HG03354 (cell line): ENCODE measurements around the gene ASB17.
"Not testable (repeated sequence)": the region's sequence is repeated elsewhere in the genome, so short reads cannot be mapped to it uniquely, and the experiment has no call there.

ENCODE experiments used
- ATAC-seq: cut with Tn5 transposase; IDR thresholded peaks from one replicate; pipeline ENCODE4 v1.9.1; 2021; ENCODE audit warnings: mild to moderate bottlenecking; ENCODE audit not compliant: unreplicated experiment, poor library complexity, severe bottlenecking

The ASB17 gene, protein sequence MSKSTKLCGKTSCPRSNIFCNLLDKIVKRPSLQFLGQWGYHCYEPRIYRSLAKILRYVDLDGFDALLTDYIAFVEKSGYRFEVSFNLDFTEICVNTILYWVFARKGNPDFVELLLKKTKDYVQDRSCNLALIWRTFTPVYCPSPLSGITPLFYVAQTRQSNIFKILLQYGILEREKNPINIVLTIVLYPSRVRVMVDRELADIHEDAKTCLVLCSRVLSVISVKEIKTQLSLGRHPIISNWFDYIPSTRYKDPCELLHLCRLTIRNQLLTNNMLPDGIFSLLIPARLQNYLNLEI

DNA sequence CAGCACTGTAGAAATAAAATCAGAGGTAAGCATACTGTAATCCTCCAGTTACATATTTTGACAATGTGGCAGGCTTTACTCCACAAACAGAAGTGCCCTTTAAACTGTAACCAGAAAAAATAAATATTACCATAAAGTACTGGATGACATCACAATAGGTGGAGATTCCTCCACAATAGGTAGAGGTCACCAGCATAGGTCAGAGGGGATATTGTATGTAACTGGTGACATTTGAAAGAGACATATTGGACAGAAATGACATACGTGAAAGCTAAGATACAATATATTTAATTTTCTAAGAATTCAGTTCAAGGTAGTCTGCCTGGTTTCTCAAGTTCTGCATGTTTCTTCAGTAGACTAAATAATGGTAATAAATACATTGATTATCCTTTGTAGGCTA is at the start of gene ASB17:
ASB17 (minus strand) TSS at position 101 of the 400 bp plus-strand sequence. CDS start 113 bp downstream, outside the sequence.
- ATAC-seq, result no peak

DNA sequence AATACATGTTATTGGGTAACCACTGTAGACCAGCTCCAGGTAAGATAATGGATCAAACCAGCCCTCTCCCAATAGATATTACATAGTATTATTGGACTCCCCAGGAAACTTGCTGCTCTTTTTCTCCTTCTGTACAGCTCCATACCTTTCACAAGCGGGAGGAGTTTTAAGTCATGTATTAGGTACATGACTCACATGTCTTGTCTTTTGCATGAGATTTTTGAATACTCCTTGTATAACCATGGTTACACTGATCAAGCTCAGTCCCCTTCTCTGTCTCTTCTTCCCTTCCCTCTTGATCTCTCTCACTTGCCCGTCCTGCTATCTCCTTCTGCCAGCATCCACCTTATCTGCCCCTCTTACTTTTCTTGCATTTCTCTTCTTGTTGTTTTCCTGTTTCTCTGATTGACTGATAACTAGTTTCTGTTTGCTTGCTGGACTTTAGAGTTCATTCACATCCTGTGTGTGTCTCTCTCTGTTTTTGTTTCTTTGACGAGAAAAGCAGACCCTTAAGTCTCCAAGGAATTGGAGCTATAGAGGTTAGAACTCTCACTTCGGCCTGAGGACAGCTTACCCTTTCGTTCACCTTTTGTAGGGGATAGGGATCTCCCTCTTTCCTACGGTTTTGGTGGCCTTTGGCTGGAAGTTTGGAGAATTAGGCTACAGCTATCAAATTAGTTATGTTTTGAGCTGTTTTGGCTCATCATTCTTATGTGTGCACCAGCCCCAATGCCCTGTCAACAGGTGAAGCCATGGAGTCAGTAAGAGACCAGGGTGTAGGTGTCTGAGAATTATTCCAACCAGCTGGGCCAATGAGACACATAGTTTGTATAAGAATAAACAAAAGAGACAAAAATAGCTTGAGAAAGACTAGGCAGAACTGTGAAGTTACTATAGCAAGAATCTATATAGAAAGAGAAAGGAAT is 49.0 kb upstream of the ASB17 start:
- peak; percentile 65 for ATAC-seq

DNA sequence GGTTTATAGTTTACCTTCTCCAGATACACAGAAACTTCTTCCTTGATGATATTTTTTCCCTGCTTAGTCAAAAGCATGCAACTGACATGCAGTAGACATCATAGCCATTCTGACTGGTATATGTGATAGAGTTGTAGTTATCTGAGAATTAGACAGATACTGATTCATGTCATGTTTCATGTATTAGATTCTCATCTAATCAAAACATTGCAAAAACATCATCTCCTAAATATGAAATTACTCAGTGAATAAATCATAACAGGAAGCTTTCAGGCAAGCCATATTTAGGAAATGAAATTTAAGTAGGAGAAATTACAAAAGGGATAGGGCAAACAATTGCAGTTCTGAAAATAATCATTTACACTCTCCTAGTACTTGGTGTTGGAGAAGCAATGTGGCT is 38.4 kb upstream of the ASB17 start:
- no peak for ATAC-seq

DNA sequence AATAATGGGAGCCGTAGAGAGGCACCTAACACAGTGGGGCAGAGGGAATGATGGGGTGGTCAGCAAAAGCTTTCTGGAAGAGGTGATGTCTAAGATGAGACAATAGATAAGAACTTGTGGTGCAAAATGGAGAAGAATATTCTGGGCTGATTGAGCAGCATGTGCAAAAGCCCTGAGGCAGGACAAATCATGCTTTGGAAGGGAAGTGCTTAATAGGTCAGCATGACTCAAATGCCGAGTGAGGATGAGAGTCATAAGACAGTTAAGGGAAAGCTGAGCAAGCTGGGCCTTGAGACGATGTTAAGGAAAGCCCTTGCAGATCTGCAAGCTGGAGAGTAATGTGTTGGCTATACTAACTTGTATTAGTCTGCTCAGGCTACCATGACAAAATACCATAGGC is 37.3 kb upstream of the ASB17 start:
- no peak for ATAC-seq

DNA sequence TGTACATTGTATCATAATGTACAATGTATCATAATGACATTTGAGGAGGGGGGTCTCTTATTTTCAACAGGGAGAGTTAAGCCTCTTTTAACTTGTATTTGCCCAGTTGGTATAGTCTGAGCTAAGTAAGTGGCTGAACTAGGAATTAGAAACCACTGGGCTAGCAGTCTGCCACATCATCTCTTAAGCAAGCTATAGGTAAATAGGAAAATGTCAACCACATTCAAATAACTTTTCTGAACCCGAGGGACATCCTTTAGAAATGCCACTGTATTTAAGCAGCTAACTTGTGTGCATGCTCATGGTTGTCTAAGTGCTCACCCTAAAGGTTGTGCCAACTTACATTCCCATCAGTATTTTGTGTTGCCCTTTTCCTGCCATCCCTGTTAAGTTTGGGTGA is 35.5 kb upstream of the ASB17 start:
- no peak for ATAC-seq

DNA sequence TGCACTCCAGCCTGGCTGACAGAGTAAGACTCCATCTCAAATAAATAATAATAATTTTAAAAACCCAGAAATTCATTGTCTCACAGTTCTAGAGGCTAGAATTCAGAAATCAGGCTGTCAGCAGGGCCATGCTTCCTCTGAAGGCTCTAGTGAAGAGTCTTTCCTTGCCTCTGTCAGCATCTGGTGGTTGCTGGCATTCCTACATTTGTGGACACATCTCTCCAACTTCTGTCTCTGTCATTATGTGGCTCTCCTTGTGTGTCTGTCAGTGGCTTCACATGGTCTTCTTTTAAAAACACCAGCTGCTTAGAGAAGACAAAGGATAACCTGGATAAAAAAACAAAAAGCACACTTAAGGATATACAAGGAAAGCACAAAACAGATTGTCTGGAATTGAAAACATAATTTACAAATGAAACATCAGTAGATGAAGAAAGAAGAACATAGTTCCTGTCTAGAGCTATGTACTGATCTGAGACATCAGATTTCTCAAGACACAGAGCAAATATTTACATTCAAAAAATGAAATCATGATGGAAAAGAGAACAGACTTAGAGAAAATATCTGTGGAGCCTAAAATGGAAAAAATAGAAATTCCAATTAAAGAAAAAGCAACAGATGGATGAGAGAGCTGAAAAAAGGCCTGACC is 32.7 kb upstream of the ASB17 start:
- ATAC-seq, result no peak

DNA sequence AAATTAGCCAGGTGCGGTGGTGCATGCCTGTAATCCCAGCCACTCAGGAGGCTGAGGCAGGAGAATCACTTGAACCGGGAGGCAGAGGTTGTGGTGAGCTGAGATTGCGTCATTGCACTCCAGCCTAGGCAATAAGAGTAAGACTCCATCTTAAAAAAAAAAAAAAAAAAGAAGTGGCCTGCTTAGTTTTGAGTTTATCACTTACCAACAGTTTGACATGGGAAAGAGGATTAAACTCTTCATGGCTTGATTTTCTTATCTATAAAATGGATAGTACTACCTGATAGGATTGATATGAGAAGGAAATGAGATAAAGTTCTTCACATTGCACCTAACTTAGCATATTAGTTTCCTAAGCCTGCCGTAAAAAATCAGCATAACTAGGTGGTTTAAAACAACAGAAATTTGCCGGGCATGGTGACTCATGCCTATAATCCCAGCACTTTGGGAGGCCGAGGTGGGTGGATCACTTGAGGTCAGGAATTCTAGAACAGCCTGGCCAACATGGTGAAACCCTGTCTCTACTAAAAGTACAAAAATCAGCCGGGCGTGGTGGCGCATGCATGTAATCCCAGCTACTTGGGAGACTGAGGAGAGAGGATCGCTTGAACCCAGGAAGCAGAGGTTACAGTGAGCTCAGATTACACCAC is 32.0 kb upstream of the ASB17 start:
- ATAC-seq, result not testable (repeated sequence)

DNA sequence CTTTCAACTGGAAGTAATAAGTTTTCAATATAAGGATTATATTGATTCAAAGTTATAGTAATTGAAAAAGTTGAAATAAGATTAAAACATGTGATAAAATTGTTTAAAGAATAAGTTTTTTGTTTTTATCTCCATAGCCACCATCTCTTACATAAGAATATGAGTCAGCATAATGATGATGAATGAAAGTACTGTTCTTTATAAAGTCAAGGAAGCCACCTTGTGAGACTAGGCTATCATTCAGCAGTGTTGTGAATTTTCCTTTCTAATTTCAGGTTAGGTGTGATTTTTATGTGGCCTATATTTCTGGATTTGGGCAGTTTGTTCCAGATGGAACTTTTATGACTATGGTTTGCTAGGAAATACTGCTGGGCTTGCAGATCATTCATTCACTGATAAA is 22.4 kb upstream of the ASB17 start:
- no peak for ATAC-seq

DNA sequence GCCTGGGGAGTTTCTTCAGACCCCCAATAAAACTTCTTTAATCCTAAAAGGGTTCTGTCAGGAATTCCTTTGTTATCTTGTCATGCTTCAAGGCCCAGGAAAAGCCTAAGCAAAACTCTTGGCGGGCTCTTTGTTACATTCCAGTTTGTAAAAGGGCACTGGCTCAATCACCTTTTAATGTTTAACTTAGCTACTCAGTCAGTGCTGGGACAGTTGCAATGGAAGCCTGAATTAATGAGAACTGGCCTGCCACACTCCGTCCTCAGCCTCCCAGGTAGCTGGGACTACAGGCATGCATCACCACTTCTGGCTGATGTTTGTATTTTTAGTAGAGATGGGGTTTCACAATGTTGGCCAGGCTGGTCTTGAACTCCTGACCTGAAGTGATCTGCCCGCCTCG is 21.3 kb upstream of the ASB17 start:
- ATAC-seq, result no peak

DNA sequence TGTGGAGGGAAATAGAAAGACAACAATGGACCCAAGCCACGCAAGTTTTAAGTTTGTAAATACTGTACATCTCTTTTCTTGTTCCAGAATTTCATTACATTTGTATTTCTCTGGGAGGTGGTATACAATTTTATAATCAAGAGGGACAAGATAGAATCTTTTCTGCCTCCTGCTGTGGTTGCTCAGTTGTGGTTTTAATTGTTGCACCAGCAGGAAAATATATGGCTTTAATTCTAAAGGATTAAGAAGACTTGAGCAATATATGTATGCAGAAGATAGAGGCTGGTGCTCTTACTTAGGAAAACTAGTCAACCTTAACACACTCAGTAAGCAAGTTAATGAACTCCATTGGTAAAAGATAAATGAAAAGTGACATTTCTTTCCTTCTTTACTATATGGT is 19.8 kb upstream of the ASB17 start:
- ATAC-seq, result no peak

DNA sequence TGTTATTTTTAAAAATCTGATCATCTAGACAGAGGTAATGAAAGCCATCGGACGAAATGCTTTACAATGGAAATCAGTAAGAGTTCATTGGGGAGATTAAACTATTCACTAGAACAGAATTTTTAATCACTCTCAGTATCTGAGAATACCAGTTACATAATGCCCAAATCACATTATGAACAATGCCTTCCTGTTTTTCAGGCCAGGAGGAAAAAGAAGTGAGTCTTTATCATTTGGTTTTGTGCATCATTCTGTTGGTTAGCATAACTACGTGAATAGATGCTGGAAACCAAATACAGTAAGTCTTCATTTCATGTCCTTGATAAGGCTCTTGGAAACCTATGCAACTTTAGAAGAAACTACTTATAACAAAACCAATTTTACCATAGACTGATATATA is 18.0 kb upstream of the ASB17 start:
- no peak for ATAC-seq

DNA sequence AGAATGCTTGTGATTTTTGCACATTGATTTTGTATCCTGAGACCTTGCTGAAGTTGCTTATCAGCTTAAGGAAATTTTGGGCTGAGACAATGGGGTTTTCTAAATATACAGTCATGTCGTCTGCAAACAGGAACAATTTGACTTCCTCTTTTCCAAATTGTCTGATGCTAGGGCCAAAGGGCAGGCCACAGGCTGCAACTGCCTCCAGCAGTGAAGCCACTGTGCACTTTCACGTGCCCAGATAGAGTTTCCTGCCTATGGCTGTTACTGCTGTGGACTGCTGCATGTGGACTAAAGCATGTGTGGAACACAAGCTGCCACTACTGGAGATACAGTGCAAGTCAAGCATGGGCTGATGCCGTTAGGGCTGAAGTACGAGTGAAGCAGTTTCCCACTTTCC is 10.8 kb upstream of the ASB17 start:
- ATAC-seq, result peak; percentile 48

DNA sequence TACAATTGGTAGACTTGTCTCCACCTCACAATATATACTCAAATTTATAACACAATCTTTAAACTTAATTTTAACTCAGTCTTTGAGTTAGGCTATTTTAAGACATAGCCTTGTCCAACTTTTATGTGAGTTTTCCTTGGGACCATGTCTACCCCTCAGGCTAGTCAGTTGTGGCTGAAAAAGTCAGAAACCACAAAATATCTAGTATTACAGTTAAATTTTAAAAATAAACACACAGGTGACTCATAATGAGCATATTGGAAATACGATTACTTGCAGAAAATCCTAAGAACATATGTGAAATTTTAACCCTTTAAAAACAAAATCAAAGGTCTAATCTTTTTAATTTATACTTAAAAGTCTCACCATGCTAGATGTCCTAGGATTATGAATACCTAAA is 4.8 kb upstream of the ASB17 start:
- ATAC-seq, result no peak

DNA sequence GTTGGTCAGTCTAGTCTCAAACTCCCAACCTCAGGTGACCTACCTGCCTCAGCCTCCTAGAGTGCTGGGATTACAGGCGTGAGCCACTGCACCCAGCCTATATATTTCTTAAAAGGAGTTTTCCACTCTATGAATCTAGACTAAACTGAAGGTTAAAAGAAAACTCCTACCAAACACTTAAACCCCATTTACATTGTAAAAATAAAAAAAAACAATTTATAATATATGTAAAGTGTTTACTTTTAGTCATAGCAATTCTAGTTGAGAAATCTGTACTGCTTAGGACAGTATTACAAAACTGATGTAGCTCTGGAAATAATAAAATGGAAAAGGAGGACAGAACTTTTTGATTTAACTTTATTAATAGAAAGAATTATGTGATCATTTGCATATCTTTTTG is 9.5 kb downstream of the ASB17 start:
- no peak for ATAC-seq

DNA sequence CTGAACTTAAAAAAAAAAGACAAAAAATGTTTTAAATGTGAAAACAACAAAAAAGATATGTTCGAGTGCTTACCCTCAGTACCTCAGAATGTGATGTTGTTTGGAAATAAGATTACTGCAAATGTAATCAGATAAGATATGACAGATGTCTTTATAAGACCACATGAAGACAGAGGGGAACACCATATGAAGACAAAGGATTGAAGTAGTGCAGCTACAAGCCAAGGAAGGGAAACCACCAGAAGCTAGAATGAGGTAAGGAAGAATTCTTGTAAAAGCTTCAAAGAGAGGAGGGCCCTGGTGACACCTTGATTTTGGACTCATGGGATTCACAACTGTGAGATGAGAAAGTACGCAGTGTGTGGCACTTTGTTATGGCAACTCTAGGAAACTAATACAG is 15.4 kb downstream of the ASB17 start:
- ATAC-seq, result no peak

DNA sequence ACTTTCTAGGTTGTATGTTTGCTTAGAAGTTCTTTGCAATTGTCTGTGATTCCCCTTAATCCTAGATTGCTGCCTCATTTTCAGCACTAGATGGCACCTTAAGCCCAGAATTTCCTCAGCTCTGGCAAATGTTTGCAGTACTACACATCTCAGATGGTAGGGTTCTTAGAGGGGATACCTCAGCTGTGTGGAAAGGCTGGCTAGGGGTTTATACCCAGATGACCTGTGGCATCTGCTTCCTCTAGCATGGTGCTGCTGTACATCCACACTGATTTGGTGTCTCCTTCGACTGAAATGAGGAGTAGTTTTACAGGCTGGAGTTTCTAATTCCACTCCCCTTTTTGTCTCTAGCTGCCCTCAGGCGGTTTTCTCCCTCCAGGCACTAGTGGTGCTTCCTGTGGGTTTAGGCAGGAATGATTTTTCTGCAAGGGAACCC is 23.5 kb downstream of the ASB17 start:
- peak; percentile 80 for ATAC-seq

DNA sequence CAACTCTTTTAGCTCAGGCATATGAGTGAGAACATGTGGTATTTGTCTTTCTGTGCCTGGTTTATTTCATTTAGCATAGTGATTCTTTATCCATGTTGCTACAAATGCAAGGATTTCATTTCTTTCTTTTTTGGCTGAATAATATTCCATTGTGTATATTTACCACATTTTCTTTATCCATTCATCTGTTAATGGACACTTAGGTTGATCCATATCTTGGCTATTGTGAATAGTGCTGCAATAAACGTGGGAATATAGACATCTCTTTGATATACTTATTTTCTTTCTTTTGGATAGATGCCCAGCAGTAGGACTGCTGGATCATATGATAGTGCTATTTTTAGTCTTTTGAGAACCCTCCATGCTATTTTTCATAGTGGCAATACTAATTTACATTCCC is 30.8 kb downstream of the ASB17 start:
- ATAC-seq, result no peak

DNA sequence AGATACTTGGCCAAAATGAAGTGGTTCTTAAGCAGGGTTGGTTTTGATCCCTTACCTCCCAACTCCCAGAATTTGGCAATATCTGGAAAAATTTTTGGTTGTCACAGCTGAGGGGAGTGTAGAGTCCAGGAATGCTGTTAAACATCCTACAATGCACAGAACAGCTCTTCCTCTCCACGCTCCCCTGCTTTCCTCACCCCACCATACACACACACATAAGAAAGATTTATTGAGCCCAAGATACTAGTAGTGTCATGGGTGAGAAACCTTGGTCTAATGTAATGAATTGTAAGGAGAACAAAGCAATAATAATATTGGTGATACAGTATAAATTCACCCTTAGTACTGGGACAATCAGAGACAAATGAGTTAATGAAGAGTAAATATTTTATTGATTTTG is 47.8 kb downstream of the ASB17 start:
- no peak for ATAC-seq

DNA sequence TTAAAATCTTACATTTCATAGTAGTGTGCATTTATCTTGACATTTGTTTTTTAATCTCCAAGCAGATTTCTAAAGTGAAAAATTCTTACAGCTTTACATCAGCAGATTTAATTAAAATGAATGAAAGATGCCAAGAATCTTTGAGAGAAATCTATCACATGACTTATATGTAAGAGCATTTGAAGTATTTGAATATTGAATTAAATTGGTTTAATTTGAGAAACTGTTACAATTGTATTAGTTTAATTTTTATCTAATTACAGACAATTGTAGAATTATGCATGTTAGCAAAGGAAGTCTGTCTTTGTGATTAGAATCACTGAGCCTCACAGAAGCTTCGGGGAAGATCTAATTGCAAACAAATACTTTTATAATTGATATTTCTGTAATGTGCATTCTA is 52.2 kb downstream of the ASB17 start:
- no peak for ATAC-seq

DNA sequence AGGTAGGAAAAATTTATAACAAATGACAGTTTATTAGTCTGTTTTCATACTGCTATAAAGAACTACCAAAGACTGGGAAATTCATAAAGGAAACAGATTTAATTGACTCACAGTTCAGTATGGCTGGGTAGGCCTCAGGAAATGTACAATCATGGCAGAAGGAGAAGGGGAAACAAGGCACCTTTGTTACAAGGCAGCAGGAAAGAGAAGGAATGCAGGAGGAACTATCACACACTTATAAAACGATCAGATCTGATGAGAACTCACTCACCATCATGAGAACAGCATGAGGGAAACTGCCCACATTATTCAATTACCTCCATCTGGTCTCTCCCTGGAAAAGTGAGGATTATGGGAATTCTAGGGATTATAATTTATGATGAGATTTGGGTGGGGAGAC is 61.3 kb downstream of the ASB17 start:
- ATAC-seq, result no peak
